HG02840 (cell line): Measurements from ENCODE around the gene RAB20.
"Not testable (repeated sequence)": the region's sequence is repeated elsewhere in the genome, so short reads cannot be mapped to it uniquely, and the experiment has no call there.

ENCODE experiments used
- ATAC-seq: cut with Tn5 transposase; IDR thresholded peaks from one replicate; pipeline ENCODE4 v1.9.1; 2021; ENCODE audit warnings: mild to moderate bottlenecking, moderate library complexity, moderate number of reproducible peaks; ENCODE audit not compliant: unreplicated experiment, low FRiP score

The RAB20 gene

DNA sequence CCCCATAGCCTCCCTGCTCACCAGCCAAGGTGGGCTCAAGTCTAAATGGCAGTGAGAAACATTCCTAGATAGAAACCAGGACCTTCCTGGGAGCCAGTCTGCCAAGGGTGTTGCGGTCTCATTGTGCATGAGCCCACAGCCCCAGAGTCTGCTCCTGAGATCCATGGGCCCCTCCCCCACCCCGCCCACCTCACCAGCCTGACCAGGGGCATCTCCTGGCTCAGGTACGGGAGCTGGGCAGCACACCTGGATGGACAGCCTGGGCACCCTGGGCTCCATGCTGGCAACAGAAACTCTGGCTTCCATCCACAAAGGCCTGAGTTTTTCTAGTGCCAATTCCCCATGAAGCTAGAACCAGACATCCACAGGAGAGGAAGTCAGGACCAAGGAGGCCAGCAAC, 65.6 kb downstream of the RAB20 start:
- no peak for ATAC-seq

DNA sequence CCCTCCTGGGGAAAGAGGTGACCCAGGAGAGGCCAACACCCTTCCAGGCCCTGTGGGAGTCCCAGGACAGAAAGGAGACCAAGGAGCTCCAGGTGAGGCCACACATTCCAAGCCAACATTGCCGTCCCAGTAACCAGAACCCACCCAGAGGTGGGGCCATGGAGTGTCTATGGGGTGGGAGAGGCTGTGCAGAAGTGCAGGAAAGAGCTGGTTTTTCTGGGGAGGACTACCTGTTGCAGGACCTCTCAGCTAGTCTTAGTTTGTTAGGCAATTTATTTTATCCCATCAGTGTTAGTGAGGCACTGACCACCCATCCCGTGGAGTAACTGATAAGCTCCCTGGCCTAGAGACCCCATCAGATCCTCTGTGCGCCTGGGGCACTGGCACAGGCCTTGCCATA, 66.1 kb downstream of the RAB20 start:
- no peak for ATAC-seq

DNA sequence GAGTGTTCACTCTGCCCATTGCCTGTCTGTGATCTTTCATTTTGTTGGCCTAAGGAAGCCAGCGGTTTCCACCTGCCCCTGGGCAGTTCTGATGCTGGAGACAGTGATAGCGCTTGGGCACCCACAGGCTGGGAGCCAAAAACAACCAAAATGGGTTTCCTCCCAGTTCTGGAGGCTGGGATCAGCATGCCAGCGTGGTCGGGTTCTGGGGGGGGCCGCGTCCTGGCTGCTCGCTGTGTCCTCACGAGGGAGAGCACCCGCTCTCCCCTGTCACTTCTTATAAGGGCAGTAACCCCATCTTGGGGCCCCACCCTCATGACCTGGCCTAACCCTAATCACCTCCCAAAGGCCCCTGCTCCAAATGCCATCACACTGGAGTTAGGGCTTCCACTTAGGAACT, 67.9 kb downstream of the RAB20 start:
- ATAC-seq, result no peak

DNA sequence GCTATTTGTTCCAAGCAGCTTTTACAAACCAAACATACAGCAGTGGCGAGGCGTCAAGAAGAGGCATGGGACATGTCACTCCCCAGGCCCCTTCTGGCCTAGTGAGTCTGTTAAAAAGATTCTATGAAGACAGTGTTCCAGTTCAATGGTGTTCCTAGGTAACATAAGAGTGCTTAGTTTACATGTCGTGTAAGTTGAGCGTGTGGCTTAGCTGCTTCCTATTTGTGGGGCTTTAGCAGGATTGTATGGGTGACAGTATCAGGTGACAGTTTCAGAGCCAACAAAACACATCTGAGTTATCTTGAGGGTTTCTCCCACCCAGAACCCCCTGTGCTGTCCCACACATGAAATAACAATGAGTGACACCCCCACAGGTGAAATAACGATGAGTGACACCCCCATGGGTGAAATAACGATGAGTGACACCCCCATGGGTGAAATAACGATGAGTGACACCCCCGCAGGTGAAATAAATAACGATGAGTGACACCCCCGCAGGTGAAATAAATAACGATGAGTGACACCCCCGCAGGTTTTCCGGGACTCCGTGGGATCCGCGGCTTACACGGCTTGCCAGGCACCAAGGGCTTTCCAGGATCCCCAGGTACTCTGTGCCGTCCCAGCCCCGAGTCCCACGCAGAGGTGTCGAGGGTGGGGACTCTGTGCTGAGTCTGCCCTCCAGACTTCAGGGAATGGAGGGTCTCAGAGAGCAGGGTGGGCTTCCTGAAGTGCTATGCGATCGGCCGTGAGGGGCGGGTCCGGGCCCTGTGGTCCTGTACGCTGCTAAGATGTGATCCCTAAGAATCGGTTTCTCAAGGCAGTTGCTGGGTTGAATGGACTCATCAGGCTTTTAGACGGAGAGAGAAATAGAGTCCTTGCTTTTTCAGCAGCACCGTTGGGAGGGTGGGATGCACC, 68.6 kb downstream of the RAB20 start:
- no peak for ATAC-seq

DNA sequence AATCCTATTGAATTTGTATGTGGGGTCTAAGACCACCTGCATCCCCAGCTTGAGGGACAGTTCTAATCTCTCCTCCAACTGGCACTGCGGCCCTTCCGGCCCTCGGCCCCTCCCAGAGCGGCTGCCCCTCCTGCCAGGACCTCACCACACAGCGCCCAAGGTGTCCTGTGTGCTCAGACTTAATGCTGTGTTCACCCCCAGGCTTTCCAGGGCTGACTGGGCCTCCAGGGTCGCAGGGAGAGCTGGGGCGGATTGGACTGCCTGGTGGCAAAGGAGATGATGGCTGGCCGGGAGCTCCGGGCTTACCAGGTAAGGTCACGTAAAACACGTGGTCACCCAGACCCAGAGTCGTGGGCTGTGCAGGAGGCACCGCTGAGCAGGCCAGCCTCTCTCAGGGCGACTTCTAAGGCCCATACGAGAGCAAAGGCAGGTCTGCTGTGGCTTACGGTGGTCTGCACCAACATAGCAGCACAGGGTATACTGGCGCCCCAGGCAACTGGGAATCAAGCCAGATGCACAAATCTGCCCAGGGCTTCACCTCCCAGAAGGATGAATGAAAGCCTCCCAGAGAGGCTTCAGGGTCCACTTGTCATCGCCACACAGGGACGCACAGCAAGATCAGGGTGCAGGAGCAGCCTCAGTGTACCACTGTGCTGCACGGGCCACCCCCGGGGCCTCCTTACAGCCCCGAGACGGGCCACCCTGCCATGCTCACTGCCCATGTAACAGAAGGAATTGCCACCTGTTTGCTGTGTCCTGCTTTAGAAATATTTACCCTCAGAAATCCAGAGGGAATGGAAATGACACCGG, 69.4 kb downstream of the RAB20 start:
- no peak for ATAC-seq

DNA sequence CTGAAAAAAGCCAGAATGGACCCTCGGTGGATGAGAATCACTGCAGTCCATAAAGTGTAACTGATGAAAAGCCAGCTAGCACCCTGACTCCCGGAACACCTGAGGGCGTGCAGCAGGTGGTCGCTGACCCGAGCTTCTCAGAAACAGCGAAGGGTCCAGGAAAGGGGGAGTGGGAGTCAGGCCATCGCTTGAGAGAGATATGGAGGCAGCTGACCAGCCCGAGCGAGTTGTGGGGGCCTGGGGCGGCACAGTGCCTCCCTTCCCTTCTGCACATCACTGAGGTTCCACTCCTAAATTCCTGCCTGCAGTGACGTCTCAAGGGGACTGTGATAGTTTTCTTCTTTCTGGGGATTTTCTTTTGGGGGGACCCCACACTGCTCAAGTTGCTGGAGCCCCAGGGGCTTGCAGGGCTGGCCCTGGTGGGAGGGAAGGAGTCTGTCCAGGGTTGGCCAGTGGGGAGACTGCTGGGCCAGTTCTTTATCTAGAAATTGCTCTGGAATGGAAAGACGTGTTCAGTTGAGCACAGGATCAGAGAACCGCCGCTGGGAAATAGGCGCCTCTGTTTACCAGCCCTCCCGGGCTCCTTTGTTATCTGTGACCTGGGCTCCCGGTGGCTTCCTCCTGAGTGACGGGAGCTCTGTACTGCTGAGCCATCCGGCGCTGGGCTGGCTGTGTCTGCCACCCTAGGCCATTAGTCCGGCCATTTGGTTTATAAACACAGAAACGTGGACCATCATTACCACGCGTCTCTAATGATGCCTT, 71.3 kb downstream of the RAB20 start:
- no peak for ATAC-seq

DNA sequence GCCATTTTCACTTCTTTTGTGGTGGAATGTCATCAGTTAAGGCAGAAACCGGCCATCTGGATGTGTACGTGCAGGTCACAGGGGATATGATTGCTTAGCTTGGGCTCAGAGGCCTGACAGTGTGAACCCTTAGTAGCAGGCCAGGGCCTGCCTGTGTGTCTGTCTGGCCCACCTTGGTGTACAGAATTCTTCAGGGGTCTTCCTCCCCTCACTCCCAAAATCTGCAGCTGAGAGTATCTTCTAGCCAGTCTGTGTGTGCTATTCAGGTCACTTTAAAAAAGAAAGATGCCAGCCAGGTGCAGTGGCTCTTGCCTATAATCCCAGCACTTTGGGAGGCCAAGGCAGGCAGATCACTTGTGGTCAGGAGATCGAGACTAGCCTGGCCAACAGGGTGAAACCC, 74.6 kb downstream of the RAB20 start:
- ATAC-seq, result not testable (repeated sequence)

DNA sequence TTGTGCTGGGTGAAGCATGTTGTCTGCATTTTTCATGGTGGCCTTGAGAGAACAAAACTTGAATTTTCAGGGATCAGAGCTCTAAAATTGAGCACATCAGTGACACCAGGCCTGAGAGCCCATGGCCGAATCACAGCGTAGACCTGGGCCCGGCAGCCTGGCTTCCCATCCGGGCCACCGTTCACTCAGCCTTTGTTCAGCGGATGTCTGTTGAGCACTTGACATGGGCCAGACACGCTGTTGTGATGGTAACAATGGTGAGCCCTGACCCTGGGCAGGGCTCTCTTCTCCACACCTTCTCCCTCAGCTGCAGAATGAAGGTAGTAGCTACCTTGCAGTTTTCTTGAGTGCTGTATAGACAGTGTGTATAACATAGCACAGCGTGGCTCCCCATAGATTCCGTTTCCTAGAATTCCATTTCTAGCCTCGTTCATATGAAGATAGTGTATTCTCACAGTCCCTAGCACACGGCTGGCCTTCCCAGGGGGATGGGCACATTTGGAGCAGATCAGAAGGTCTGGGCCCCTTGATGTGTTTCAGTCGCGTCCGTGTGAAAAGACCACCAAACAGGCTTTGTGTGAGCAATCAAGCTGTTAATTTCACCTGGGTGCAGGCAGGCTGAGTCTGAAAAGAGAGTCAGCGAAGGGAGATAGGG, 75.3 kb downstream of the RAB20 start:
- no peak for ATAC-seq

DNA sequence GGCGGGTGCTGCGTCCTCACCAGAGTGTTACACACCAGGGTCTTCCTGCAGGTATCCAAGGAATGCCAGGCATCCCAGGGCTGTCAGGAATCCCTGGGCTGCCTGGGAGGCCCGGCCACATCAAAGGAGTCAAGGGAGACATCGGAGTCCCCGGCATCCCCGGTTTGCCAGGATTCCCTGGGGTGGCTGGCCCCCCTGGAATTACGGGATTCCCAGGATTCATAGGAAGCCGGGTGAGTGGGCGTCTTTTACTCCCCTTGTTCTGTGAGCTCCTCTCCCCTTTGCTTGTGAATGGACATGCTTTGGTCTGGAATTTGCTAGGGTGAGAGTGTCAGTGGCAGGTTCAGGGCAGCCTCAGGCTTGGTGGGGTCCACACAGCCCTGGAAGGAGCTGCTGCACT, 75.9 kb downstream of the RAB20 start:
- ATAC-seq, result no peak

DNA sequence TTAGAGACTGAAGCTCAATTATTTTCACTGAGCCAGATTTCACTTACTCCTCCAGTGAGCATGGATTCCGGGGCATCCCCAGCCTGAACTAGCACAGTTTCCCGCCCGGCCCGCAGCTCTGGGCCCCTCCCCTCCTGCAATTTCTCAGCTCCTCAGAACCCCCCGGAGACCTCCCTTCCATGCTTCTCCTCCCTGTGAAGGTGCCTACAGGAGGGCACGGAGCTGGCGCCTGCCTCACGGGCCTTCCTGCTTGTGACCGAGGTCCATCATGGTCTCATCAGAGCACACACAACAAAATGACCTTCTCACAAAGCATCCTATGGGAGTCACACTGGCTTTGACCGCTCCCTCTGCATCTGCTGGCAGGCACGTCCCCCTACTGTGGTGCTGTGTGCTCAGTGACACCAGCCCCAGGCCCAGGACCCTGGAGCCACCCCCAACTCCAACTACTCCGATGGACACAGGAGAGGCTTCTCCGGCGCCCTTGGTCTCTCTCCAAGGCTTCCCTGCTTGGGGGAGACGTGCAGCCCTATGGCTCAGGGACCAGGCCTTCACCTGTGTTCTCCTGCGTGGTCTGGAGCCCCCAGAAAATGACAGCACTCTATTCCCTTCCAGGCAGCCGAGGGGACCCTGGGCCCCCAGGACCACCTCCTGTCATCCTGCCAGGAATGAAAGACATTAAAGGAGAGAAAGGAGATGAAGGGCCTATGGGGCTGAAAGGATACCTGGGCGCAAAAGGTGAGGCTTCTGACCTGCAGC, 77.1 kb downstream of the RAB20 start:
- no peak for ATAC-seq

DNA sequence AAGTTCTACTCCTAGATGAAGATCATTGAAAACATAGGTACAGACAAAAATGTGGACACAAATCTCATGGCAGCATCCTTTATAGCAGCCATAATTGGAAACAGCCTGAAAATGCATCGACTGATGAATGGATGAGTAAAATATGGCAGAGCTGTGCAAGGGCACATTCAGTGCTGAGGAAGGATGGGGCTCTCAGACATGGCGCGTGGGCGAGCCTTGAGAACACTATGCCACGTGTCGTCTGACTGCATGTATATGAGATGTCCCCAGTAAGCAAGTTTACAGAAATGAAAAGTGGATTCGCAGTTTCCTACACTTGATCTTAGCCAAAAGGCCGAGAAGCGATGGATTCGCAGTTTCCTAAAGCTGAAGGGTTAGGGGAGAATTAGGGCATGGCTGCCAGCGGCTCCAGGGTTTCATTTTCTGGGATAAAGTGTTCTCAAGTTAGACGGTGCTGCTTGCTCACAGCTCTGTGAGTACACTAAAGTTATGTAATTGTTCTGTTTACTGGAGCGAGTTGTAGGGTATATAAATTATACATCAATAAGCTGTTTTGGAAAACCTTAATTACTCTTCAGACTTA, 78.0 kb downstream of the RAB20 start:
- no peak for ATAC-seq

DNA sequence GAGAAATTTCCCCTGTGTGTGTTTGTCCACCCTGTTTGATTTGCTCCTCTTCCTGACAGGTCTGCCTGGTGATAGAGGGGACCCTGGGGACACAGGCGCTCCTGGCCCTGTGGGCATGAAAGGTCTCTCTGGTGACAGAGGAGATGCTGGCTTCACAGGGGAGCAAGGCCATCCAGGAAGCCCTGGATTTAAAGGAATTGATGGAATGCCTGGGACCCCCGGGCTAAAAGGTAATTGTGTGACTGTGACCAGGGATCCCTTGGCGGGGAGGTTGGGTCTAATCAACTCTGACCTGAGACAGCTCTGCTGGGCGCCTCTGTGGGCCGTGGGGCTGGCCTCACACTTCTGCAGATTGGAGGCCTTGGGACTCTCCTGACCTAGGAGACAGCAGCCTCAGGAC, 81.4 kb downstream of the RAB20 start:
- ATAC-seq, result no peak

DNA sequence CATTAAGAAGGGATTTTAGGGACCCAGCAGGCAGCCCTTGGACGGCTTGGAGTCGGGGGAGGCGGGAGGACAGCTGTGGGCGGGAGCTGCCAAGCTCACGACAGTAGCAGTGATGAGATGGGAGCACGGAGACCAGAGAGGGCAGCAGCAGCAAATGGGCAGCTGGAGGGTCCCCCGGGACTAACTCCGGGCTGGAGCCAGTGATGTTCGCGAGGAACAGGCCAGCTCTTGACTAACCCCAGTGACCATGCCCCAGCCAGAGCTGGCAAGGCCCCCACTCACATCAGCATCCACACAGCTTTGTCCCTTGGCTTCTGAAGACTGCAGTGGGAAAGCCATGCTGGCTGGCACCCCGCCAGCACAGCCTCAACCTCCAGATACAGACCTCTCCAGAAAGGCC, 81.9 kb downstream of the RAB20 start:
- ATAC-seq, result no peak

DNA sequence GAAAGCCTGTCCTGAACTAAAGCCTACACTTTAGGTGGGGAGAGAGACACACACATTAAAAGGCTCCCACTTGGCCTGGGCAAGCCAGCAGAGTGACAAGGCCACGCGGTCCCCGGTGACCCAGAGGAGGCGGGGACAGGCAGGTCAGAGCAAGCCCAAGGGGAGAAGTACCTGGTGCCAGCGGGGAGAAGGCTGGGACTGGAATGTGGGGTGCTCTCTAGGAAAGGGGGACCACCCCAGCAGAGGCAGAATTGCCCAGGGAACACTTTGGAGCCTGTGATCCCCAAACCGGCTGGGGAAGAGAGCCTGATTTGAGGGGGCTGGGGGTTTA, 82.3 kb downstream of the RAB20 start:
- no peak for ATAC-seq

DNA sequence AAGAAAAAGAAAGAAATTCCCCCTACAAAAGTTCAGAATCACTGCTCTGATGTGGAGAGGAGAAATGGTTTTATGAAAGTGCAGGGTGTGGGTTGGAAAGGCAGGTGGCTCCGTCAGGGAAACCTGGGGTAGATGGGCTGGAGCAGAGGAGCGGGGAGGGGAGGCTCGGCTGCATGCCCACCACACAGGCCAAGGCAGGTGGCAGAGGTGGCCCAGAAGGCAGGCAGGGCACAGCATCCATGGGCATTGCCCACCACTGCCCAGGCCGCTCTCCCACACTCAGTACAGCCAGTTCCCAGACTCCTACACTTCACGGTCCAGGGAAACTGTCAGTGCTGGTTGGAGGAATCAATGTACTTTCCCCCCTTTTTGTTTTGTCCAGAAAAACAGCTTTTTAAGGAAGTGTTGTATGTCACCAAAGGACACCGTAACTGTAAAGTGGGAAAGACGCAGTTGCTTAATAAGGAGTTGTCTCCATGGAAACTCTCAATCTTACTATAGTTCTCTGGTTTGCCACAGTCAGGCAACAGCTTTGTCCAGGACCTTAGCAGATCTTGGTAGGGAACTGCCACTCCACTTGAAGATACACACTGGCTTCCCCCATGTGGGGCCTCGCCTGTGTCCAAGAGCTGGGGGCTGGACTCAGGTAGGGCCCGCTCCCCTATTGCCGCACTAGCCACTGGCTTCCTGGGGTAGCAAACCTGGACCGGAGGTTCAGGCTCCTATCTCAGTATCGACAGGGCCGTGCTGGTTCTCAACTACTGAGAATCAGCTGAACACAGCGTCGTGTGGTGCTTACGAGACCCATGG, 82.9 kb downstream of the RAB20 start:
- ATAC-seq, result no peak

DNA sequence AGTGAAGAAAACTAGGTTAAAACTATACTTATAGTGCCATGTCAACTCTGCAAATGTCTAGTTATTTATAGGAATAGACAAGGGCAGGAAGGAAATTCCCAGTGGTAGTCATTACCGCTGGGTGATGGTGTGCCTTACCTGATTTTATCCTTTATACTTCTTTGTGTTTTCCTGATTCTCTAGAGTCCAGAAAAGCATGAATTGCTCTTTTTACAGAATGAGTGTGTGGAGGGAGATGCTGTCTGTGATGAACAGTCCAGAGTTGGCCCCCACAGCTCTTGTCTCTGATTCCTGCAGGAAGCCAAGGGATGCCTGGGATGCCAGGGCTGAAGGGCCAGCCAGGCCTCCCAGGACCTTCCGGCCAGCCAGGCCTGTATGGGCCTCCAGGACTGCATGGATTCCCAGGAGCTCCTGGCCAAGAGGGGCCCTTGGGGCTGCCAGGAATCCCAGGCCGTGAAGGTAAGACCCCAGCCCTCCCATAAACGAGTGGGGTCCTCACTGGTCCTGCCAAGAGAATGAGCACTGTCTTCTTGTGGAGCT, 83.7 kb downstream of the RAB20 start:
- ATAC-seq, result no peak

DNA sequence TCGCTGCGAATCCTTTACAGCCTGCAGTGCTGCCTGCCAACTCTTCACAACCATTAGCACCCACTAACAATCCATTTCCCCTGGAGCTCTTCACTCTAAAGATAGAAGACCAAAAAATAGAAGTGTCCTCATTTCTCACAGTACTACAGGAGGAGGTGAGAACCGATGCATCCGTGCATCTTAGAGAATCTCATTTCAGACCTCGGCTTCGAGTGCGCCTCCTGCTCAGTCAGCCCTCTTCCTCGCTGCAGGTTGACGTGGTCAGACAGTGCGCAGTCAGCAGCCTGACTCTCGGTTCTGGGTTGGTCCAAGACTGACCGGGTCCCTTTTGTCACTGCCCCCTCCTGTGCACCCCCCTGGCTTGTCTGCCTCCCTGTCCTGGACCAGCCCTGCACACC, 85.3 kb downstream of the RAB20 start:
- ATAC-seq, result no peak

DNA sequence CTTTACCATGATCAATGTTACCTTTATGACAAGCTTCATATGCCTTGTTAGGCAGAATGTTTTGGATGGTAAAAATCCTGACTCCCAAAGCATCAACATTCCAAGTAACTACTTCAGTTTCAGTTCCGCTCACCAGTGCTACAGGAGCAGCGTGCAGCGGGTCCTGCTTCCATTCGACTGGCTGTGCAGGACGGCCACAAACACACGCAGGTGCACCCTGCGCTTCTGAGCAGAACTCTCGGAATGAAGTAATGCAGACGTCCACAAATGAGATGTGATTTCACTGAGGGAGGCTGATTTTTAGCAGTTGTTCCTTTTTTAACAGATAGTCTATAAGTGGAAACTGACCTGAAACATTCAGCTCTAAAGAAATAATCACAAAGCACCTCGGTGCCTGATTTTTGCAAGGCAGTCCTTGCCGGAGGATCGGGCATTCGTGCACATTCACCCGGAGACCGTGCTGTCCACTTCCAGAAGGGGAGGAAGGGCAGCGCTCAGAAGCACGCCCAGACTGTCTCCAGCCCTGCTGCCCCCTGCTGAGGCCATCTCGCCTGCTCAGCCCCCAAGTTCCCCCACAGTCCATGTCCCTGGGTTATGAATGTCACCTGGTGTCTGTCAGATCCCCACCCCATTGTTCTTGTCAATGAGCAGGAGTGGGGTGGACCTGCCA, 85.8 kb downstream of the RAB20 start:
- no peak for ATAC-seq
